Stimulated activated naive CD8-positive, alpha-beta T cell treated with anti-CD3 and anti-CD28 coated beads, Interleukin-15, Interleukin-2, amounts not matched to agents 100 ng/mL and 50 ng/mL, for 24 hours (primary cell): Measurements from ENCODE around the gene LMBRD1.

Experiments used
- H3K27ac Mint-ChIP-seq: one replicate; pipeline ENCODE4 v1.8.0; 2021; ENCODE audit warnings: mild to moderate bottlenecking, mixed read lengths
- H3K27me3 Mint-ChIP-seq: one replicate; pipeline ENCODE4 v1.8.0; 2021; ENCODE audit warnings: mixed read lengths
- H3K36me3 Mint-ChIP-seq: one replicate; pipeline ENCODE4 v1.8.0; 2021; ENCODE audit warnings: low read depth, mixed read lengths
- H3K4me1 Mint-ChIP-seq: one replicate; pipeline ENCODE4 v1.8.0; 2021; ENCODE audit warnings: low read depth, mixed read lengths
- H3K4me3 Mint-ChIP-seq: one replicate; pipeline ENCODE4 v1.8.0; 2021; ENCODE audit warnings: mild to moderate bottlenecking, mixed read lengths
- H3K9me3 Mint-ChIP-seq: one replicate; pipeline ENCODE4 v1.8.0; 2021; ENCODE audit warnings: mixed read lengths

LMBRD1 gene

GRCh38 chr6:69665437-69665836, 131.4 kb downstream of the LMBRD1 start:
- no peaks in the 10 kb centered on the region for H3K36me3 Mint-ChIP-seq
- H3K4me1 Mint-ChIP-seq = peaks cover 6% of the 10 kb centered on the region
- H3K4me3 Mint-ChIP-seq = no peak overlapping the region
- H3K9me3 Mint-ChIP-seq = no peaks in the 10 kb centered on the region
- H3K27ac Mint-ChIP-seq = no peak overlapping the region
- H3K27me3 Mint-ChIP-seq = peaks cover 4% of the 10 kb centered on the region

GRCh38 chr6:69664551-69664950, 132.3 kb downstream of the LMBRD1 start:
- H3K4me1 Mint-ChIP-seq = peaks cover 6% of the 10 kb centered on the region
- H3K36me3 Mint-ChIP-seq = no peaks in the 10 kb centered on the region
- H3K27me3 Mint-ChIP-seq = peaks cover 13% of the 10 kb centered on the region
- no peak overlapping the region for H3K27ac Mint-ChIP-seq
- H3K9me3 Mint-ChIP-seq = peaks cover 2% of the 10 kb centered on the region
- H3K4me3 Mint-ChIP-seq = no peak overlapping the region

GRCh38 chr6:69663215-69663614, 133.6 kb downstream of the LMBRD1 start:
- H3K4me3 Mint-ChIP-seq = no peak overlapping the region
- no peak overlapping the region for H3K27ac Mint-ChIP-seq
- peaks cover 14% of the 10 kb centered on the region for H3K9me3 Mint-ChIP-seq
- H3K36me3 Mint-ChIP-seq = no peaks in the 10 kb centered on the region
- peaks cover 23% of the 10 kb centered on the region for H3K27me3 Mint-ChIP-seq
- peaks cover 6% of the 10 kb centered on the region for H3K4me1 Mint-ChIP-seq

- Mint-ChIP-seq H3K36me3 (no peaks in the 10 kb centered on the region), H3K27me3 (peaks cover 16% of the 10 kb centered on the region), H3K27ac (no peak overlapping the region), H3K9me3 (no peaks in the 10 kb centered on the region), H3K4me3 (no peak overlapping the region), H3K4me1 (no peaks in the 10 kb centered on the region)
Measured at GRCh38 chr6:69650703-69651102, 146.1 kb downstream of the LMBRD1 start.

- no peak overlapping the region for H3K4me3 Mint-ChIP-seq
- H3K27me3 Mint-ChIP-seq = peaks cover 15% of the 10 kb centered on the region
- peaks cover 3% of the 10 kb centered on the region for H3K9me3 Mint-ChIP-seq
- no peaks in the 10 kb centered on the region for H3K4me1 Mint-ChIP-seq
- no peaks in the 10 kb centered on the region for H3K36me3 Mint-ChIP-seq
- no peak overlapping the region for H3K27ac Mint-ChIP-seq
Measured at GRCh38 chr6:69647726-69648125, 149.1 kb downstream of the LMBRD1 start.

- Mint-ChIP-seq H3K9me3 (peaks cover 3% of the 10 kb centered on the region), H3K27ac (no peak overlapping the region), H3K4me1 (no peaks in the 10 kb centered on the region), H3K27me3 (peaks cover 24% of the 10 kb centered on the region), H3K36me3 (no peaks in the 10 kb centered on the region), H3K4me3 (no peak overlapping the region)
Measured at GRCh38 chr6:69643688-69644087, 153.1 kb downstream of the LMBRD1 start.

- Mint-ChIP-seq H3K27me3 (peaks cover 18% of the 10 kb centered on the region), H3K4me1 (peaks cover 7% of the 10 kb centered on the region), H3K36me3 (no peaks in the 10 kb centered on the region), H3K4me3 (no peak overlapping the region), H3K9me3 (no peaks in the 10 kb centered on the region), H3K27ac (no peak overlapping the region)
Measured at GRCh38 chr6:69632932-69633331, 163.9 kb downstream of the LMBRD1 start.

- Mint-ChIP-seq H3K9me3 (no peaks in the 10 kb centered on the region), H3K4me1 (peaks cover 7% of the 10 kb centered on the region), H3K4me3 (no peak overlapping the region), H3K36me3 (no peaks in the 10 kb centered on the region), H3K27ac (no peak overlapping the region), H3K27me3 (peaks cover 19% of the 10 kb centered on the region)
Measured at GRCh38 chr6:69631552-69632346, 165.1 kb downstream of the LMBRD1 start.

GRCh38 chr6:69630767-69631166, 166.0 kb downstream of the LMBRD1 start:
- Mint-ChIP-seq H3K27ac (no peak overlapping the region), H3K4me1 (peaks cover 7% of the 10 kb centered on the region), H3K4me3 (no peak overlapping the region), H3K27me3 (peaks cover 22% of the 10 kb centered on the region), H3K9me3 (no peaks in the 10 kb centered on the region), H3K36me3 (no peaks in the 10 kb centered on the region)

GRCh38 chr6:69627625-69628024, 169.2 kb downstream of the LMBRD1 start:
- Mint-ChIP-seq H3K36me3 (no peaks in the 10 kb centered on the region), H3K9me3 (no peaks in the 10 kb centered on the region), H3K4me3 (no peak overlapping the region)

GRCh38 chr6:69624944-69625343, 171.9 kb downstream of the LMBRD1 start:
- H3K27ac Mint-ChIP-seq = no peak overlapping the region
- H3K36me3 Mint-ChIP-seq = no peaks in the 10 kb centered on the region
- H3K27me3 Mint-ChIP-seq = peaks cover 20% of the 10 kb centered on the region
- no peaks in the 10 kb centered on the region for H3K4me1 Mint-ChIP-seq
- H3K9me3 Mint-ChIP-seq = no peaks in the 10 kb centered on the region
- no peak overlapping the region for H3K4me3 Mint-ChIP-seq

More at GRCh38 chr6:69627625-69628024, 169.2 kb downstream of the LMBRD1 start:
- H3K27me3 Mint-ChIP-seq = peaks cover 22% of the 10 kb centered on the region
- peaks cover 7% of the 10 kb centered on the region for H3K4me1 Mint-ChIP-seq
- no peak overlapping the region for H3K27ac Mint-ChIP-seq
